ENCODE results near the gene LAMTOR1. TPM values are rescaled to one million over a fixed set of nuclear protein-coding genes. Genes with fewer than 3 reads are reported as not detected.

The LAMTOR1 gene
- total and polyA plus RNA-seq, 2 donors (not counting 1 experiment from before 2014, with no cell fraction given), result 71.0 to 104 TPM

GRCh38 chr11:72088076-72088808, 14.9 kb downstream of the LAMTOR1 start:
- H3K4me1 Mint-ChIP-seq, result peaks cover 16% of the 10 kb centered on the region
- no peak for ATAC-seq (ENCODE audit: low read depth)
- CTCF ChIA-PET, result interaction anchor here (4.6 kb wide), 1 partner anchor 63 kb away, joined by 49 read pairs; no protein-coding TSS in a partner anchor
- no peak overlapping the region for H3K4me3 Mint-ChIP-seq
- H4K20me1 ChIP-seq (ENCODE audit: control insufficient read depth, insufficient read depth, low read length, poor library complexity, severe bottlenecking), result no peaks in the 10 kb centered on the region
- no peak overlapping the region for H3K4me3 ChIP-seq (ENCODE audit: control extremely low read depth in 1 of 5, extremely low read depth in 1 of 5, insufficient read depth in 1 of 5, low read depth in 2 of 5, low read length in 4 of 5)
- intact Hi-C loops (cut with micrococcal nuclease), result no loop called here
- no peak overlapping the region for H3K4me2 ChIP-seq (replicated peaks; ENCODE audit: low read depth, low read length, poor library complexity, severe bottlenecking)
- no peaks in the 10 kb centered on the region for H3K9me3 ChIP-seq (ENCODE audit: control extremely low read depth in 1 of 3, control insufficient read depth in 2 of 3, insufficient read depth in 1 of 3, low read length in 2 of 3)
- peaks cover 0 to 21% of the 10 kb centered on the region in 2 experiments for H3K36me3 ChIP-seq (replicated peaks in 1 of 2; ENCODE audit: control extremely low read depth in 1 of 2, control insufficient read depth in 1 of 2, extremely low read depth in 1 of 2, insufficient read depth in 2 of 2, low read length in 1 of 2)
- DNase-seq, result no peak
- H3K4me1 ChIP-seq (ENCODE audit: control insufficient read depth in 2 of 2, insufficient read depth in 2 of 2, low read length in 2 of 2), result peaks cover 7 to 14% of the 10 kb centered on the region in 2 donors
- H3K27ac Mint-ChIP-seq, result no peak overlapping the region
- WGBS (ENCODE audit: insufficient coverage), result 90% methylated on average over 3 of the region's 4 CpGs
- no peak overlapping the region for H2AFZ ChIP-seq (ENCODE audit: insufficient read depth, low read depth, low read length, poor library complexity, severe bottlenecking)
- TF ChIP-seq, protein P1, sequence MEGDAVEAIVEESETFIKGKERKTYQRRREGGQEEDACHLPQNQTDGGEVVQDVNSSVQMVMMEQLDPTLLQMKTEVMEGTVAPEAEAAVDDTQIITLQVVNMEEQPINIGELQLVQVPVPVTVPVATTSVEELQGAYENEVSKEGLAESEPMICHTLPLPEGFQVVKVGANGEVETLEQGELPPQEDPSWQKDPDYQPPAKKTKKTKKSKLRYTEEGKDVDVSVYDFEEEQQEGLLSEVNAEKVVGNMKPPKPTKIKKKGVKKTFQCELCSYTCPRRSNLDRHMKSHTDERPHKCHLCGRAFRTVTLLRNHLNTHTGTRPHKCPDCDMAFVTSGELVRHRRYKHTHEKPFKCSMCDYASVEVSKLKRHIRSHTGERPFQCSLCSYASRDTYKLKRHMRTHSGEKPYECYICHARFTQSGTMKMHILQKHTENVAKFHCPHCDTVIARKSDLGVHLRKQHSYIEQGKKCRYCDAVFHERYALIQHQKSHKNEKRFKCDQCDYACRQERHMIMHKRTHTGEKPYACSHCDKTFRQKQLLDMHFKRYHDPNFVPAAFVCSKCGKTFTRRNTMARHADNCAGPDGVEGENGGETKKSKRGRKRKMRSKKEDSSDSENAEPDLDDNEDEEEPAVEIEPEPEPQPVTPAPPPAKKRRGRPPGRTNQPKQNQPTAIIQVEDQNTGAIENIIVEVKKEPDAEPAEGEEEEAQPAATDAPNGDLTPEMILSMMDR (IDR thresholded peaks at IDR 0.05), result no peak
- no peak for TF ChIP-seq EZH2 (IDR thresholded peaks at IDR 0.05; ENCODE audit: borderline replicate concordance, insufficient read depth, low read depth, low read length, poor library complexity, severe bottlenecking)
- POLR2A ChIA-PET, result no interaction called here
- no peak overlapping the region for H3K27ac ChIP-seq (ENCODE audit: low read length in 2 of 2)
- no peaks in the 10 kb centered on the region for H3K27me3 ChIP-seq (replicated peaks in 1 of 4; ENCODE audit: control extremely low read depth in 1 of 4, control insufficient read depth in 3 of 4, insufficient read depth in 4 of 4, low read length in 3 of 4)
- H3K9ac ChIP-seq (ENCODE audit: low read length), result no peak overlapping the region
- no peaks in the 10 kb centered on the region for H3K9me3 Mint-ChIP-seq (ENCODE audit: insufficient read depth)
- H3K79me2 ChIP-seq (ENCODE audit: control insufficient read depth, insufficient read depth, low read length), result no peaks in the 10 kb centered on the region
- H3K27me3 Mint-ChIP-seq, result no peaks in the 10 kb centered on the region

Data from B cell (primary cell).